HG03280 (cell line): Measurements from ENCODE around the gene ARHGAP45.
"Not testable (repeated sequence)": the region's sequence is repeated elsewhere in the genome, so short reads cannot be mapped to it uniquely, and the experiment has no call there.

ENCODE experiments used
- ATAC-seq: cut with Tn5 transposase; IDR thresholded peaks from one replicate; pipeline ENCODE4 v1.9.1; 2021; ENCODE audit warnings: mild to moderate bottlenecking, moderate library complexity; ENCODE audit not compliant: unreplicated experiment

ARHGAP45 gene

DNA sequence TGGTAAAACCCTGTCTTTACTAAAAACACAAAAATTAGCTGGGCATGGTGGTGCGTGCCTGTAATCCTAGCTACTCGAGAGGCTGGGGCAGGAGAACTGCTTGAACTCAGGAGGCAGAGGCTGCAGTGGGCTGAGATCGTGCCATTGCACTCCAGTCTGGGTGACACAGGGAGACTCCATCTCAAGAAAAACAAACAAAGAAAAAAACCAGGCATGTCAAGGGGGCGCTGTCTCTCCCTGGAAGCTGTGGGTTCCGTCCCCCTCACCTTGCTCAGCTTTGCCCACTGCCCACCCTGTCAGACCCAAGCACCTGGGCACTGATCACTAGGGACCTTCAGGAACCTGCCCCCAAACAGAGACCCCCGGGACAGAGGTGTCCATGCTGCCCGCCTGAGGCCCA, 62.1 kb downstream of the ARHGAP45 start:
- not testable (repeated sequence) for ATAC-seq

DNA sequence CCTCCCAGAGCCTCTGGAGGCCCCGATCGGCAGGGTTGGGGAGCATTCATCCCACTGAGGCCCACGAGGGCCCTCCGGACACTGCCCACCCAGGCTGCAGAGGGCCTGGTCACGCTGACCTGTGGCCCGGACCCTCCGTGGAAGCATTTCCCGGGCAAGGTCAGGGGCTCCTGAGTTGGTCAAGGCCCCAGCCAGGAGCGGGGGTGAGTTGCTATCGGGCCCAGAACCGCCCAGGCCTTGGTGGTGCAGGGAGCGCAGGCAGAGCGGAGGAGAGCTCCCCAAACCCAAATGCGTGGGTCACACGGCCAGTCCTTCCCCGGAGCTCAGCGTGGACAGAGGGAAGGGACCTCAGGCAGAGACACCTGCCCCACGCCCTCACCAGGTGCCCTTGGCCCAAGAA, 62.6 kb downstream of the ARHGAP45 start:
- ATAC-seq, result no peak

DNA sequence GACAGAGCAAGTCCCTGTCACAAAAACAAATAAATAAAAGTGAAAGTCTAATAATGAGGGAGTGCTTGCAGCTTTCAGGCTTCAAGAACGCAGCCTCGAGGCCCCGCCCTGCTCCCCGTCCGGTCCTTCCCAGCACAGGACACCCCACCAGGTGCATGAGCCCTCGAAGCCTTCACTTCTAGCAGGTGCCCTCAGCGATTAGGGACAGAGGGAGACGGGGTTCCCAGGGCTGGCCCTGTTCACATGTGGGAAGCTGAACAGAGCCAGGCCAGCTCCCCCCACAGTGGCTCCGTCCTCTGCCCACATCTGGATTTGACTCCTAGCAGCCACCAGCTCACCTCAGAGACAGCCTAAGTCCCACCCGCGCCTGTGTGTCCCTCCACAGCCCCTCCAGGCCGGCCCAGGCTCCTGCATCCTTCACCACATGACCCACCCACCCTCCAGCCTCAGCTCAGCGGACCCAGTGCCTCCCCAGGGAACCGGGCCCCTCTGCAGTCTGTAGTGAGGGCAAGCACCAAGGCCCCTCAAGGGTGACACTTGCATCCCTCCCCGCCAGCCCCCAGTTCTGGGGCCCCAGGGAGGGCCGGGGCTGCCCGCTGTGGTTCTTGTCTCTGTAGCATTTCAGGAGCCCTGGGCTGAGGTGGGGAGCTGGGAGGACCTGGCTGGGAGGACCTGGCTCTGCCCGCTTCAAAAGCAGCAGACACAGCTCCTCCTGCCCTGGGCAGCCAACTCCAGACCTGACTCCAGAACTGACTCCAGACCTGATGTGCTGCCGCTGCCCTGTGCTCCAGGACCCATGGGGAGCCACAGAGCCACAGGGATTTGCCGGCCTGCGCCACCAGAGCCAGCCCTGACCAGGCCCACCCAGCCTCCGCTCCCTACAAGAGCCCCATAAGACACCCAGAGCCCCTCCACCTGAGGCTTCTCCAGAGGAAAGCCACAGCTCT, 64.1 kb downstream of the ARHGAP45 start:
- no peak for ATAC-seq

DNA sequence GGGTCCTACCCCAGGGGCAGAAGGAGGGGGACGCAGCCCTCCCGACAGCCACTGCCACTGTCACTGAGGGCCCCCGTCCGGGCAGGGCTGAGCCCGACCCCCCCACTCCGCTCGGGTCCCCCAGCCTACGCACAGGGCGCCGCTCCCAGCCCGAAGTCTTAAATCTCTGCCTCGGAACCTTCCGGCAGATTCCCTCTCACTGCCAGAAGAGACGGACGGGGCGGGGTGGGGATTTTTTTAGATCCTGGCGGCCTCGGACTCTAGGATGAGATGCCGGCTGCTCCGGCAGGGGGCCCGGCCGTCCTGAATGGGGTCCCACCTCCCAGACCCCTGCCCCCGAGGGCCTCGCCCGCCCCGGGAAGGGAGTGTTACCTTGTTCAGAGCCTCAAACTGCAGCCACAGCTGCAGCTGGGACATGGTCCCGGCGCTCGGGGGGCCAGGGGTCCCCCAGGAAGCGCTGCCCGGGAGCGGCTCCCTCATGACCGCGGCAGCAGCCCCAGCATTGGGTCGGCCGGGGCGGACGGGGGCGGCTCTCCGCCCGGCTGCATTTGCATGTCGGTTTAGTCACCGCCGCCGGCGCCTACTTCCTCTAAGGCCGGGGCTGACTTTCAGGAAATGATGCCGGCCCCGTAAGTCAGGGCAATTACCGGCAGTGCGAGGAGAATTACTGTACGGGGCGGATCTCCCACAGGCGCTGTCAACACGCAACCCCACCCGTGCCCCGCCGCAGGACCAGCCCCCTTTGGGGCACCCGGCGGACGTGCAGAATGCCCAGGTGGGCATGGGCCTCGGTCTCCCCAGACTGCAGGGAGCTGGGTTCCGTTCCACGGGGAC, 65.0 kb downstream of the ARHGAP45 start:
- ATAC-seq, result peak; percentile 40

DNA sequence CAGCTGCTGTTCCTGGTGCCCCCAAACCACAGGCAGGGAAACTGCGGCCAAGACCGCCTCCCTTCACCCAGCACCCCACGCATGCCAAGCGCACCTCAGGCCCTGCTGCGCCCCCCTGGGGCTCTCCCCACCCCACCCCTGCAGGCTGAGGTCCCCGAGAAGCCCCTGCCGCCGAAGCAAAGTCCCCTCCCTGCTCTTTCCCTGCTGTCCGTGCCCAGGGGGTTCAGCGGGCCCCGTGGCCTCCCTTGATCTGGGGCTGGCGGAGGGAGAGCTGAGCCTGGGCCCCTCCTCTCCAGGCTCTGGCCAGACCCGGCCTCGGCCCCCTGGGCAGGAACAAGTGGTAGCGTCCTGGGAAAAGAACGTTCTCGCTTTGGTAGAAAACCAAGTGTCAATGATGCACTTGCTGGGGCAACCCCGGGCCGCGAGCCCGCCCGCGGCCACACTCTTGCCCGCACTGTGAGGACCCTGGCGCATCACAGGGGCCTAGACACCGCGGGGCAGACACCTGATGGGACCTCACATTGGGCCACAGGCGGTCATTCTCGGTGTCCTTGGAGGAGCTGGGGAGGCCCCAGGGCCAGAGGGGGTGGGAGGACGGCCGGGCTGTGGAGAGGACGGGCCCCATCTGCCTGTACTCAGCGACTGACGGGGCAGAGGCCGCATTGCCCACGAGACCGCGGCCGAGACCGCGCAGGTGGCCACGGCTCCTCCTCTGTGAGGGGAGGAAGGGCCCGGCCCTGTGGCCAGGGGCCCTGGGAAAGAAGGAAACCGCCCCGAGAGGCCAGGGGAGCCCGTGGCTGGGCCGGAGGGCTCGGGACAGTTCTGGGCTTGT, 65.8 kb downstream of the ARHGAP45 start:
- peak; percentile 5 for ATAC-seq

DNA sequence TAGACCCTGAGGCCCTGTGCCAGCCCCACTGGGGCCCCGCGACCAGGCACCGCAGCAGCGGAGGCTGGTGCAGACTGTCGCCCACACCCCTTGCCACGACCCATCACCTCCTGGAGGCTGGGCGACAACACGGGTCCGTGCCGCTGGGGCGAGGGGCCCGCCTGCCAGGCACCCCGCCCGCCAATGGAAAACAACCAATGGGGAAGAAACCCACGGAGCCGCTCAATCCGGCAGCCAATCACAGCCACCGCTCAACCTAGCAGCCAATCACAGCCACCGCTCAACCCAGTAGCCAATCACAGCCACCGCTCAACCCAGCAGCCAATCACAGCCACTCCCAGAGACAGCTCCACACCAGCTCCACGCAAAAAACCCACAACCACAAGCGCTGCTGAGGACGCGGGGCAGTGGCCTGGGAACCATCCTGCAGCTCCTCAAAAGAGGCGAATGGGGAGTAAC, 66.5 kb downstream of the ARHGAP45 start:
- peak; percentile 69 for ATAC-seq

DNA sequence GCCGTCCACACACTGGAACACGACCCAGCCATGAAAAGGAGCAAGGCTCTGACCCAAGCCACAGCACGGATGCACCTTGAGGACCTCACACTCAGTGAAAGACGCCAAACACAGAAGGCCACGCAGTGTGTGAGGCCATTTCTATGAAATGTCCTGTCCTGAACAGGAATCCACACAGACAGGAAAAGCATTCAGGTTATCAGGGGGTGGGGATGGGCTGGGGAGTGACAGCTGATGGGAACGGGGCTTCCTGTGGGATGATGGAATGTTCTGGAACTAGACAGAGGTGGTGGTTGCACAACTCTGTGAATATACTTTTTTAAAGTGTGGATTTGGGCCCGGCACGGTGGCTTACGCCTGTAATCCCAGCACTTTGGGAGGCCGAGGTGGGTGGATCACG, 67.5 kb downstream of the ARHGAP45 start:
- ATAC-seq, result no peak

DNA sequence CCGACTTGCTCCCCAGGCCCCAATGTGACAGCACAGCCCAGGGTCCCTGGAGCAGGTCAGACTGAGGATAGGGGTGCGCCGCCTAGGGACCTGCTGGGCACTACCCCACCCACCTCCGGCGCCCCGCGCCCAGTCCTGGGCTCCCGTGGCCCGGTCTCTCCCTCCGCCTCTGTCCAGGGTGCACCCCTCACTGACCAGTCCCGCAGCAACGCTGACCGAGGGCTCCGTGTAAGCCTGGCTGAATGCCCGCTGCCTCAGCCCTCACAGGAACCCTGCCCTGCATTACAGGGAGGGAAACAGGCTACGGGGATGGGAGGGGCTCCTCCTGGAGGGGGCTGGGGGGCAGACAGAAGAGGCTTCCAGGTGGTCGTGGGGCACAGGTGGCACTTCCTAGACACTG, 68.5 kb downstream of the ARHGAP45 start:
- no peak for ATAC-seq

DNA sequence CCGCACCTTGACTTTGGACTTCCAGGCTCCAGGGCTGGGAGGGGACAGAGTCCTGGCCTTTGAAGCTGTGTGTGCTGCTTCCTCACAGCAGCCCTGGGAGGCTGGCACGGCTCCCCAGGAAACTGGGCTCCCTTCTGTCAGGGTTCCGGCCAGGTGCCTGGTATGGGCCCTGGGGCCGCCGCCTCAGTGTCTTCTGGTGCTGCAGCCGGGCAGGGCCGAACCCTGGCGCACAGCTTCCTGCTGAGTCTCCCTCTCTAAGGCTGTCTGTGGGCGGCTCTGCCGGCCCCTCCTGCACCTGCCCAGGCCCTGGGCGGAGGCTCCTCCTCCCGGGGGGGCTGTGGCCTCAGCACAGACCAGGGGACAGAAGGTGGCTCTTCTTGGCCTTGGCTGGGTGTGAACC, 69.2 kb downstream of the ARHGAP45 start:
- no peak for ATAC-seq
